GM21367 (cell line): ENCODE data around the gene TMEM196.
"Not testable (repeated sequence)": the region's sequence is repeated elsewhere in the genome, so short reads cannot be mapped to it uniquely, and the experiment has no call there.

Source experiments
- ATAC-seq: cut with Tn5 transposase; IDR thresholded peaks from one replicate; pipeline ENCODE4 v1.9.1; 2021; ENCODE audit not compliant: unreplicated experiment

The TMEM196 gene

GRCh38 chr7:19708397-19709248, 64.8 kb downstream of the TMEM196 start, which contains the start of gene POLR1F:
Gene POLR1F, minus strand, starts transcription at chr7:19709037. Its CDS starts 21 bp downstream, at chr7:19709016.
- peak; percentile 99 for ATAC-seq

DNA sequence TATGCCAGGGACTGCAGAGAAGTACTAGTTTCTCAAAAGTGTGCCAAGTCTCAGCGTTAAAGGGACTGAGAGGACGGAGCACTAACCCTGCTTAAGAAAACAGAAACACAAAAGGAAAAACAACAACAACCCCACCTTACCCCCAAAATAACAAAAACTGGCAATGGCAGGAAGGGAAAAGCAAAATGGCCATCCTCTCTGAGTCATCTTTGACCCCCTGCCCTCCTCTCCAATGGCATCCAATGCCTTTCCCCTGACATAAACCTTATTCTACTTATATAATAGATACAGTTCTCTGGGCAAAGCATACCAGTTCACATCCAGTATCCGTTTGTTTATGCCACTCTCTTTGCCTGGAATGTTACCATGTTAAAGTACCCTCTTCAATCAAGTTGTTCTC, 66.2 kb downstream of the TMEM196 start:
- ATAC-seq = no peak

DNA sequence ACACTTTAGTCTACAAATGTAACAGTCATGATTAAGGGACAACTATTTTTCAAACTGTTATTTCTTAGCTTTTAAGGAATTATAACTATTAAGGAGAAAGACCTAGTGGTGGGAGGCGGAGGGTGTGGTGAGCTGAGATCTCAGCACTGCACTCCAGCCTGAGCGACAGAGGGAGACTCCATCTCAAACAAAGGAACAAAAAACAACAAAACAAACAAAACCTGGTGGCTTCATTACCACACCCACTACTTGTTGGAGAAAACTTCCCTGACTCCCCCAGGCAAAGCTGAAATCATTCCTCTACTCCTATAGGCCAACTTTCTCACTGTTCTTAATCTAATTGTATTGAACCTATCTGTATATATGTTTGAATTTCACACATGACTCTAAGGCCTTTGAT, 67.8 kb downstream of the TMEM196 start:
- ATAC-seq = no peak

DNA sequence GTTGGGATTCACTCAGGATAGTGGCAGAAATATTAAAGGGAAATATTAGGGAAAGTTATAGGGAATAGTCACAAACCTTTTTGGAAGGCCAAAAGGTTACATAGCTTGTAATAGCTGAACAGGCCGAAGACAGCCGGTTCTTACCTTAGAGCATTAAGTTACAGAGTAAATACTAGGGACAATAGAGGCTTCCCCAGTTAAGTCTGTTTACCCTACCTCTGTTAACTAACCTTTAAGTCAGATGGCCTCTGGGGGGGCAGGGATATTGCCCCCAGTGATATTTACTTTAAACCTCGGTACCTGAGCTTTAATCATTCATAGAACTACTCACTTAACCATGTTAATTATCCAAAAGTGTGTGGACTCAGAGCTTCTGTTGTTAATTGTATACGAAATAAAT, 71.9 kb downstream of the TMEM196 start:
- ATAC-seq = no peak

DNA sequence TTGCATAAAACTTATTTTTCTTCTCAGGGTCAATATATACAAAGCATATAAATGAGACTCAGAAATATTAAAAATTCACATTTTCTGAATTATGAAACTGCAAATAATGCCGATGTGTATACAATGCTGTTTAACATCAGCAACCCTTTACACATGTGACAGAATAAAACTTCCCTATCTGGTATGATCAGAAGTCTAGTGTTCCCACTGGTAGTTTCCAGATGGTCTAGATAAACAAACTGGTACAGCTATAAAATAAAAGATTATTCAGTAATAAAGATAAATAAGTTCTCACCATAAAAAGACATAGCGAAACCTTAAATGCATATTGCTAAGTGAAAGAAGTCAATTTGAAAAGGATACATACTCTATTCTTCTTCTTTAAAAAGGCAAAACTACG, 72.5 kb downstream of the TMEM196 start:
- ATAC-seq = no peak

DNA sequence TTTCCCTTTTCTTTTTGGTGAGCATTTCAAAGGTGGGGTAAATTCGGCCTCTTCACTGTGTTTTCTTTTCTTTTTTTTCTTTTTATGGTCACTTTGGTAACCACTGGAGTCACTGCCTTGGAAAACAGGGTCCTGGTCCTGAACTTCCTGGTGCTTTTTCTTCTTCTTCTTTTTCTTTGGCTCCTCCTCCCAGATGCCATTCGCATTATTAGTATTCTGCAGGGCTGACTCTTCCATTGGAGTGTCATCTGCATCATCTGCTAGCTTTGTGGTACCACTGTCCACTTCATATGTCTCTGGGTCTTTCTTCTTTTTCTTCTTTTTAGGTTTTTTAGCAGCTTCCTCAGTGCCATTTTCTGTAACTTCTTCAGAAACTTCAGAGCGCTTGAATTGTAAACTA, 75.1 kb downstream of the TMEM196 start:
- no peak for ATAC-seq

- no peak for ATAC-seq
Measured at GRCh38 chr7:19696926-19697325, 76.5 kb downstream of the TMEM196 start.

DNA sequence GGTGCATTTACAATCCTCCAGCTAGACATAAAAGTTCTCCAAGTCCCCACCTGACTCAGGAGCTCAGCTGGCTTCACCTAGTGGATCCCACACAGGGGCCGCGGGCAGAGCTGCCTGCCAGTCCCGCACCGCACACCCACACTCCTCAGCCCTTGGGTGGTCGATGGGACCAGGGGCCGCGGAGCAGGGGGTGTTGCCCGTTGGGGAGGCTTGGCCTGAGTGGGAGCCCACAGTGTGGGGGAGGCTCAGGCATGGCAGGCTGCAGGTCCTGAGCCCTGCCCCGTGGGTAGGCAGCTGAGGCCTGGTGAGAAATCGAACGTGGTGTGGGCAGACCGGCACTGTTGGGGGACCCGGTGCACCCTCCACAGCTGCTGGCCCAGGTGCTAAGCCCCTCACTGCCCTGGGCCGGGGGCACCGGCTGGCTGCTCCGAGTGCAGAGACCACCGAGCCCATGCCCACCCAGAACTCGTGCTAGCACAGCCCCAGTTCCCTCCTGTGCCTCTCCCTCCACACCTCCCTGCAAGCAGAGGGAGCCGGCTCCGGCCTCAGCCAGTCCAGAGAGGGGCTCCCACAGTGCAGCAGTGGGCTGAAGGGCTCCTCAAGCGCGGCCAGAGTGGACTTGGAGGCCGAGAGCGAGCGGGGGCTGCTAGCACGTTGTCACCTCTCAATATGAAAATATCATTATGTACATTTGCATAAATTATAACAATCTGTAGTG, 81.1 kb downstream of the TMEM196 start:
- ATAC-seq = no peak

DNA sequence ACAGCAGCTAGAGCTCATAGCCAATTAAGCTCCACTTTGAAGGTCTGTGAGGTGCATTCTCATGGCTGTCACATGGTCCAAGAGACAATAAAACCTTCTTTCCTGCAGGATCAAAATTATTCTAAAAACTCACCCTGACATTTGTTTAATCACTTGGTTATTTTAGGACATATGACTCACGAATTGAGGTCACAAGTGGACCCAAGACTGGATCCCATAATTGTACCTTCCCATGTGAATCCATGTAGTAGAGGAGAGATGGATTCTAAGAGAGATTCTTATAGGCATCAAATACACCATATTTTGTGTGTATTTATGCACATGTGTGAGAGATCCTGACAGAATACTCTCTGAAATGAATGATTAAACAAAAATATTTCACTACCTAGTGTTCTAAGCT, 82.7 kb downstream of the TMEM196 start:
- ATAC-seq = no peak

DNA sequence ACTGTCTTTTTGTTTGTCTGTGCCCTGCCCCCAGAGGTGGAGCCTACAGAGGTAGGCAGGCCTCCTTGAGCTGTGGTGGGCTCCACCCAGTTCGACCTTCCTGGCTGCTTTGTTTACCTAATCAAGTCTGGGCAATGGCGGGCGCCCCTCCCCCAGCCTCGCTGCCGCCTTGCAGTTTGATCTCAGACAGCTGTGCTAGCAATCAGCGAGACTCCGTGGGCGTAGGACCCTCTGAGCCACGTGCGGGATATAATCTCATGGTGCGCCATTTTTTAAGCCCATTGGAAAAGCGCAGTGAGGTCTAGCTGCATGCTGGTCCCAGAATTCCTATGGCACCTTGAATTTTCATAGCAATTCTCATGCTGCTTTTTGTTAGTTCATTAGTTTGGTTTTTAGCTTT, 84.3 kb downstream of the TMEM196 start:
- not testable (repeated sequence) for ATAC-seq

DNA sequence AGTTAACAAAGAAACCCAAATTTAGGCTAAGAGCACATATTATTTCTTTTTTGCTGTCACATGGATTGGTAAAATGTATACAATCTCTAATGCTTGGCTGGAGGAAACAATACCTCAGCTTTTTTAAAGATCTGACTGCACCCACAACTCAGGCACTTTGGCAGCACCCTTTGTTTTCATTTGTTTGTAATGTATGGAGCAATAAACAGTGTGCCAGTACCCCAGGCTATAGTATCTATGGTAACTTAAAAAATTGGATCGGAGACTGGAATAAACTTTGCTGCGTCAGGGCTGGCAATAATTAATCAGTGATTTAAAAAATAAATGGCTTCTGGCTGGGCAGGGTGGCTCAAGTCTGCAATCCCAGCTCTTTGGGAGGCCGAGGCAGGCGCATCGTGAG, 91.8 kb downstream of the TMEM196 start:
- ATAC-seq = no peak

GRCh38 chr7:19677180-19677579, 96.2 kb downstream of the TMEM196 start:
- ATAC-seq = peak; percentile 78

- no peak for ATAC-seq
Measured at GRCh38 chr7:19675816-19676215, 97.6 kb downstream of the TMEM196 start.

GRCh38 chr7:19674266-19674960, 99.0 kb downstream of the TMEM196 start:
- no peak for ATAC-seq

DNA sequence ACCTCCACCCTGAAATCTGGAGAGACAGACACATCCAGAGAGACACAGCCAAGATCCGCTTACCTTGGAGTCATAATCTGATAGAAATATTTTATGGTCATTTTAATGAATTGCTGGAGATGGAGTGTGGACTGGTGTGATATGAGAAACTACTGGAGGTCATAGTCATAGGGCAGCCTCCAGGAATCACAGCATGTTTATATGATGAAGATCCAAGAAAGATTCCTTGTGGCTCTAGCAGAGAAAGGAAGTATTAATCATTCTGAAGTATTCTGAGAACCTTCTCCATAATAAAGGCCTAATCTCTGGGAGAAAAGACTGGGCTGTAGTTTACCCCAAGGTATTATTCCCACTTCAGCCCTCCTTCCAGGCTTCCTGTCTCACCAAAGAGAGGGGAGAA, 102.6 kb downstream of the TMEM196 start:
- ATAC-seq = no peak
